Peyer's patch (tissue), 4 donors: Measurements from ENCODE around the gene SPINK7. TPM values are rescaled to one million over a fixed set of nuclear protein-coding genes. Genes with fewer than 3 reads are reported as not detected.
"Not testable (repeated sequence)": the region's sequence is repeated elsewhere in the genome, so short reads cannot be mapped to it uniquely, and the experiment has no call there.

ENCODE experiments used
- DNase-seq, 3 donors: peaks; one replicate each; pipeline ENCODE4 v3.0.0-alpha.2; 2017 to 2019
- H3K27ac ChIP-seq, 4 donors: fragments of 200-600 bp; sonication (generic); one replicate each; pipeline ENCODE4 v1.5.1; 2016 to 2019
- H3K27me3 ChIP-seq, 2 donors: fragments of 200-600 bp; sonication (generic); one replicate each; pipeline ENCODE4 v1.5.1; 2019
- H3K36me3 ChIP-seq, 3 donors: fragments of 200-600 bp; sonication (generic); one replicate each; pipeline ENCODE4 v1.5.1; 2016 to 2019
- H3K4me1 ChIP-seq, 4 donors: fragments of 200-600 bp; sonication (generic); one replicate each; pipeline ENCODE4 v1.5.1; 2016 to 2019
- H3K4me3 ChIP-seq, 4 donors: fragments of 200-600 bp; sonication (generic); 1 replicate in 3 of 4; 2 replicates in 1 of 4; pipeline ENCODE4 v1.5.1; 2016 to 2019; ENCODE audit warnings: mild to moderate bottlenecking in 1 of 4
- H3K9me3 ChIP-seq, 4 donors: fragments of 200-600 bp; sonication (generic); one replicate each; pipeline ENCODE4 v1.5.1; 2016 to 2019; ENCODE audit warnings: mild to moderate bottlenecking in 1 of 4
- CTCF ChIP-seq, 6 experiments: fragments of 450-650 bp in 4 of 6; fragments of 200-600 bp in 2 of 6; sonication (generic) in 1 of 6; IDR thresholded peaks; one replicate each; pipeline ENCODE4 v1.5.1; 2017 to 2019; ENCODE audit warnings: antibody characterized with exemption in 6 of 6, mild to moderate bottlenecking in 3 of 6, moderate library complexity in 1 of 6
- POLR2A ChIP-seq, 2 donors: fragments of 450-650 bp; IDR thresholded peaks; one replicate each; pipeline ENCODE4 v1.5.1; 2017; ENCODE audit warnings: antibody characterized with exemption in 2 of 2, mild to moderate bottlenecking in 2 of 2, moderate library complexity in 2 of 2
- total RNA-seq, 4 donors: library from RNA; depleted of rRNA; stranded (reverse); fragments of >200 nt; gene quantifications; one replicate each; pipeline ENCODE4 v1.1.0, GENCODE V29; 2016

SPINK7 gene
- total RNA-seq, 4 donors from 2014 or later, result not detected

GRCh38 chr5:148314731-148315130 lies 2.5 kb downstream of the SPINK7 start:
- no peaks in the 10 kb centered on the region for H3K4me1 ChIP-seq
- TF ChIP-seq POLR2A (IDR thresholded peaks at IDR 0.05) (no peak), CTCF (IDR thresholded peaks at IDR 0.05) (no peak)

GRCh38 chr5:148320011-148320963 lies 8.1 kb downstream of the SPINK7 start:
- peak in 2 of 3 donors; percentile 26 to 34 for DNase-seq
- not testable (repeated sequence) for H3K36me3 ChIP-seq, H3K27me3 ChIP-seq, H3K9me3 ChIP-seq, H3K4me1 ChIP-seq
- Histone ChIP-seq H3K27ac (peak overlapping the region in 1 of 4 donors; percentile 36), H3K4me3 (peak overlapping the region in 3 of 4 donors; percentile 11 to 34 (median 21))

More at GRCh38 chr5:148314731-148315130, 2.5 kb downstream of the SPINK7 start:
- Histone ChIP-seq H3K27ac (no peak overlapping the region), H3K36me3 (no peaks in the 10 kb centered on the region), H3K4me3 (no peak overlapping the region), H3K27me3 (no peaks in the 10 kb centered on the region), H3K9me3 (no peaks in the 10 kb centered on the region)
- DNase-seq, result no peak

- no peaks in the 10 kb centered on the region for H3K9me3 ChIP-seq
Measured at GRCh38 chr5:148333262-148333849, 21.1 kb downstream of the SPINK7 start.

GRCh38 chr5:148335259-148335658 lies 23.0 kb downstream of the SPINK7 start, which contains the start of gene SPINK9:
SPINK9 (plus strand) TSS chr5:148335559; CDS start chr5:148335614, 55 bp downstream.
- no peak for DNase-seq
- no peak within 1 kb of the TSS for H3K27ac ChIP-seq
- no peaks in the 10 kb centered on the region for H3K27me3 ChIP-seq
- no peaks in the 10 kb centered on the region for H3K4me1 ChIP-seq
- TF ChIP-seq CTCF (IDR thresholded peaks at IDR 0.05) (no peak), POLR2A (IDR thresholded peaks at IDR 0.05) (no peak)
- H3K36me3 ChIP-seq, result no peaks in the 10 kb centered on the region
- no peaks in the 10 kb centered on the region for H3K9me3 ChIP-seq
- H3K4me3 ChIP-seq, result no peak within 1 kb of the TSS

More at GRCh38 chr5:148333262-148333849, 21.1 kb downstream of the SPINK7 start:
- Histone ChIP-seq H3K4me1 (no peaks in the 10 kb centered on the region), H3K4me3 (no peak overlapping the region), H3K27me3 (no peaks in the 10 kb centered on the region), H3K27ac (no peak overlapping the region), H3K36me3 (no peaks in the 10 kb centered on the region)
- TF ChIP-seq POLR2A (IDR thresholded peaks at IDR 0.05) (no peak), CTCF (IDR thresholded peaks at IDR 0.05) (no peak)
- no peak for DNase-seq

- TF ChIP-seq POLR2A (IDR thresholded peaks at IDR 0.05) (no peak), CTCF (IDR thresholded peaks at IDR 0.05) (no peak)
- no peak for DNase-seq
Measured at GRCh38 chr5:148336704-148337435, 24.6 kb downstream of the SPINK7 start.

More at GRCh38 chr5:148336704-148337435, 24.6 kb downstream of the SPINK7 start:
- no peaks in the 10 kb centered on the region for H3K36me3 ChIP-seq
- no peaks in the 10 kb centered on the region for H3K4me1 ChIP-seq
- H3K4me3 ChIP-seq, result no peak overlapping the region
- no peaks in the 10 kb centered on the region for H3K27me3 ChIP-seq
- H3K27ac ChIP-seq, result no peak overlapping the region
- no peaks in the 10 kb centered on the region for H3K9me3 ChIP-seq
